ENCODE results near the gene GABBR1.

Gene GABBR1

DNA sequence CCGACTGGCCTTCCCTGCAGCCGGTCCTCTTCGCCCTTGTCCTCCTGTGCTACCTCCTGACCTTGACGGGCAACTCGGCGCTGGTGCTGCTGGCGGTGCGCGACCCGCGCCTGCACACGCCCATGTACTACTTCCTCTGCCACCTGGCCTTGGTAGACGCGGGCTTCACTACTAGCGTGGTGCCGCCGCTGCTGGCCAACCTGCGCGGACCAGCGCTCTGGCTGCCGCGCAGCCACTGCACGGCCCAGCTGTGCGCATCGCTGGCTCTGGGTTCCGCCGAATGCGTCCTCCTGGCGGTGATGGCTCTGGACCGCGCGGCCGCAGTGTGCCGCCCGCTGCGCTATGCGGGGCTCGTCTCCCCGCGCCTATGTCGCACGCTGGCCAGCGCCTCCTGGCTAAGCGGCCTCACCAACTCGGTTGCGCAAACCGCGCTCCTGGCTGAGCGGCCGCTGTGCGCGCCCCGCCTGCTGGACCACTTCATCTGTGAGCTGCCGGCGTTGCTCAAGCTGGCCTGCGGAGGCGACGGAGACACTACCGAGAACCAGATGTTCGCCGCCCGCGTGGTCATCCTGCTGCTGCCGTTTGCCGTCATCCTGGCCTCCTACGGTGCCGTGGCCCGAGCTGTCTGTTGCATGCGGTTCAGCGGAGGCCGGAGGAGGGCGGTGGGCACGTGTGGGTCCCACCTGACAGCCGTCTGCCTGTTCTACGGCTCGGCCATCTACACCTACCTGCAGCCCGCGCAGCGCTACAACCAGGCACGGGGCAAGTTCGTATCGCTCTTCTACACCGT, 79.5 kb downstream of the GABBR1 start:
- peak overlapping the region; percentile 35 for H3K4me3 ChIP-seq (ENCODE audit: insufficient read depth, low read depth, low read length)
- no peaks in the 10 kb centered on the region for H3K4me1 ChIP-seq (ENCODE audit: control insufficient read depth, insufficient read depth, low read length)
- H3K27me3 ChIP-seq (ENCODE audit: control insufficient read depth, insufficient read depth, low read length, poor library complexity, severe bottlenecking) = peaks cover 67% of the 10 kb centered on the region
- 4% methylated on average over 83 of the region's 83 CpGs for WGBS, 2 experiments
- no peak overlapping the region for H3K27ac ChIP-seq (ENCODE audit: insufficient read depth, low read depth, low read length, poor library complexity, severe bottlenecking)
- no peaks in the 10 kb centered on the region for H3K36me3 ChIP-seq (ENCODE audit: control insufficient read depth, insufficient read depth, low read length)
- no peaks in the 10 kb centered on the region for H3K9me3 ChIP-seq (ENCODE audit: control insufficient read depth, low read length)

DNA sequence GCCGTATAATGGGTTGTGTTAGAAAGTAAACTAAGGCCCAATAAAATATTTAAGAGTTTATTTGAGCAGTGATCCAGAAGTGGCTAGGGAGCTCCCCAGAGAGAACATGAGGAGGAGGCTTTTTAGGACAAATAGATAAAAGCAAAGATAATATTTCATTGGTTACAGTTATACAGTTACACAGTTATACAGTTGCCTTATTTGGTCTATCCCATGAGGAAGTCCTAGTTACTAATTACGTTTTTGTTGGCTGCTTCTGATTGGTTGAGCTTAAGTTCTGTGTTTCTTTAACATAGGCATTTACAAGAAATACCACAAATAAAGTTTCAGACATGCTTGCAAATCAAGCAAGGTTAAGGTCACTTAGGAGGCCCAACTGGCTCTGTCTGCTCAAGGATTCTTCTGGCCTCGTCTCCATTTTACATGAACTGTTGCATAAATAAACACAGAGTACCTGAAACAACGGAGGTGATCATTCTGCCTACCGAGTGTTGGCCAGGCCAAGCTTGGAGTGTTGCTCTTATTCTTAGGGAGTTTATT, 80.4 kb downstream of the GABBR1 start:
- Histone ChIP-seq H3K36me3 (ENCODE audit: control insufficient read depth, insufficient read depth, low read length) (no peaks in the 10 kb centered on the region), H3K27me3 (ENCODE audit: control insufficient read depth, insufficient read depth, low read length, poor library complexity, severe bottlenecking) (peaks cover 67% of the 10 kb centered on the region), H3K9me3 (ENCODE audit: control insufficient read depth, low read length) (no peaks in the 10 kb centered on the region), H3K4me3 (ENCODE audit: insufficient read depth, low read depth, low read length) (no peak overlapping the region), H3K4me1 (ENCODE audit: control insufficient read depth, insufficient read depth, low read length) (no peaks in the 10 kb centered on the region), H3K27ac (ENCODE audit: insufficient read depth, low read depth, low read length, poor library complexity, severe bottlenecking) (no peak overlapping the region)
- 58 to 71% methylated on average over 3 to 5 of the region's 5 CpGs for whole genome bisulfite sequencing, 2 experiments

DNA sequence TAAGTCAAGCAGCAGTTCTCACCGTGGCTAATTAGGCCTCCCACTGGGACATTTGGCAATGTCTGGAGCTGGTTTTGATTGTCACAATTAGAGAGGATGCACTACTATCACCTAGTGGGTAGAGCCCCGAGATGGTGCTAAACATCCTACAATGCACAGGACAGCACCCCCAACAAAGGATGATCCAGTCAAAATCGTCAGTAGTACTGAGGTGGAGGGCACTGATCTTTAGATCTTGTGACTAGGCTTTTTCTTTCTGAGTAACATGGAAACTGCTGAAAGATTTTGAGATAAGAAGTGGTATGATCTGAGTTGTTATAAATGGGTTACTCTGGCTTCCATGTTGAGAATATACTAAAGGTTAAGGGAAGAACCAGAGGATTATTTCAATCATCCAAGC, 85.4 kb downstream of the GABBR1 start:
- no peak overlapping the region for H3K27ac ChIP-seq (ENCODE audit: insufficient read depth, low read depth, low read length, poor library complexity, severe bottlenecking)
- H3K27me3 ChIP-seq (ENCODE audit: control insufficient read depth, insufficient read depth, low read length, poor library complexity, severe bottlenecking) = peaks cover 24% of the 10 kb centered on the region
- peaks cover 6% of the 10 kb centered on the region for H3K4me1 ChIP-seq (ENCODE audit: control insufficient read depth, insufficient read depth, low read length)
- no peaks in the 10 kb centered on the region for H3K36me3 ChIP-seq (ENCODE audit: control insufficient read depth, insufficient read depth, low read length)
- 66 to 67% methylated on average over 3 of the region's 3 CpGs for WGBS, 2 experiments
- H3K9me3 ChIP-seq (ENCODE audit: control insufficient read depth, low read length) = no peaks in the 10 kb centered on the region
- H3K4me3 ChIP-seq (ENCODE audit: insufficient read depth, low read depth, low read length) = no peak overlapping the region

DNA sequence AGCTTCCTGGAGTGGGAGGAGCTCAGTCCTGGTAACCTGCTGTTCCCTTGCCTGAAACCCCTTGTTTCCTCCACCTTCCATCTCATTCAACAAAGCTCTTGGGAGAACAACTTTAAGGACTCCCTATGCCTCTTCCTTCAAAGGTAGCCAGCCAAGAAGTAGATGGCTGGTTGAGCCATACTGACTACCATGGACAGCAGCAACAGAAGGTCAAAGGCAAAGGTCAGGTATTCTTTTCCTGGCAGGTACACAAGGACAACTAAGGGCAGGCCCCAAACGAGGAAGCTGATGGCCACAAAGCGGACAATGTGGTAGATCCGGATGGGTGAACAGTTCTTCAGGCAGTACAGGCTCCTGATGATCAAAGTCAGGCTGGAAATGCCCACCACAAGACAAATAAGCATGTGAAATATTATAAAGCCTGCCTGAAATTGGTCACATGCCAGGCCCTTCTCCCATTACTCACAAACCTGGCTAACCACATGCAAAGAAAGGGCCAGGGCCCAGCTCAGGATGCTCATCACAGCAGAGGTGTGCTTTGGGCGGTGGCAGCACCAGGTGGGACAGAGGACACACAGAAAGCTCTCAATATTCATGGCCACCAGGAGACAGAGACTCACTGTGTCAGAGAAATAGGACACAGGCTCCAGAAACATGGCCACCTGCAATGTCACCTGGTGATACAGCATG, 95.1 kb downstream of the GABBR1 start:
- Histone ChIP-seq H3K9me3 (ENCODE audit: control insufficient read depth, low read length) (no peaks in the 10 kb centered on the region), H3K27ac (ENCODE audit: insufficient read depth, low read depth, low read length, poor library complexity, severe bottlenecking) (no peak overlapping the region), H3K4me3 (ENCODE audit: insufficient read depth, low read depth, low read length) (no peak overlapping the region), H3K4me1 (ENCODE audit: control insufficient read depth, insufficient read depth, low read length) (no peaks in the 10 kb centered on the region), H3K27me3 (ENCODE audit: control insufficient read depth, insufficient read depth, low read length, poor library complexity, severe bottlenecking) (no peaks in the 10 kb centered on the region), H3K36me3 (ENCODE audit: control insufficient read depth, insufficient read depth, low read length) (no peaks in the 10 kb centered on the region)
- WGBS, 2 experiments = 79 to 83% methylated on average over 4 of the region's 4 CpGs

DNA sequence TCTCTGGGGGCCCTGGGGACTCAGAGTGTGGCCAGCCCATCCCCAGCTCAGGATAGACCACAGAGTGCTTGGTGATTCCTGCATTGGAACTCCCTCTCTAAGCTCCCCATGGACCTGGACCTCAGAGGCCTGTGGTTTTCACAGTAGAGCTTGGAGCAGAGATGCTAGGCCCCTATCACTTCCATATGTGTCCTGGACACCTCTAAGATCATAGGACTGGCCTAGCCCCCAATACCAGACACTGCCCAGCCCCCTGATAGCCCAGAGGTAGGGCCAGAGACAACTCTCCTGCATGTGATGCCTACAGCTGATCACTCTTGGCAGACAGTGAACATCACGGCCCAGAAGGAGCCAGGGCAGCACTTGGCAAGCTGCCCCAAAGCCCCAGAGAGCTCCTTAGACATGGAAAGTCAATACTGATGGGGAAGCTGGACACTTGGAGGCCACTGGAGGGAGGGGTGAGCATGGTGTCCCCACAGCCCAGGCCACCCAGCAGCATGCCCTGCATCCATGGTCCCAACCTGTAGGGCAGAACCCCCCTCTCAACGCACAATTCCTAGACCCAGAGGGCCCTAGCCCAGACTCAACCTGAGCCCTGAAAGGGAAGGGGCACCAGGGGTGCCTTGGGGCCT, 100.5 kb downstream of the GABBR1 start:
- no peaks in the 10 kb centered on the region for H3K27me3 ChIP-seq (ENCODE audit: control insufficient read depth, insufficient read depth, low read length, poor library complexity, severe bottlenecking)
- H3K4me1 ChIP-seq (ENCODE audit: control insufficient read depth, insufficient read depth, low read length) = no peaks in the 10 kb centered on the region
- H3K36me3 ChIP-seq (ENCODE audit: control insufficient read depth, insufficient read depth, low read length) = no peaks in the 10 kb centered on the region
- H3K9me3 ChIP-seq (ENCODE audit: control insufficient read depth, low read length) = no peaks in the 10 kb centered on the region
- no peak overlapping the region for H3K27ac ChIP-seq (ENCODE audit: insufficient read depth, low read depth, low read length, poor library complexity, severe bottlenecking)
- no peak overlapping the region for H3K4me3 ChIP-seq (ENCODE audit: insufficient read depth, low read depth, low read length)
- WGBS, 2 experiments = 68 to 75% methylated on average over 2 of the region's 2 CpGs

DNA sequence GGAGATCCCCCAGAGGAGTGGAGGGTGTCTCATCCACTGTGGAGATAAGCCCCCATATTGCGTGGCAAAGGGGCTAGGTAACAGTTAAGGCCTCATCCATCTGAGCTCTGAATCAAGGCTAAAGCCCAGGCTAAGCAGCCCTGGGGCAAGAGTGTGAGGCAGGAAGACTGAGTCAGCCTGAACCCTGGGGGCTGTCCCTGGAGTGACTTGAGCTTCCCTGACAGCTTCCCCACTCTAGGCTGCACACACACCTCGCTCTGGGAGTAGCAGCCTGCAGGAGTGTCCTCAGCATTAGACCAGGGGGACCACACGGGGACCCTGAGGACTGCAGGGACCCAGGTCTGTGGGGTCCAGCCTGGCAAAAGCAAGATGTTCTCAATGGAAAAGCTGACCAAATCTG, 101.3 kb downstream of the GABBR1 start:
- no peaks in the 10 kb centered on the region for H3K36me3 ChIP-seq (ENCODE audit: control insufficient read depth, insufficient read depth, low read length)
- H3K9me3 ChIP-seq (ENCODE audit: control insufficient read depth, low read length) = no peaks in the 10 kb centered on the region
- no peaks in the 10 kb centered on the region for H3K27me3 ChIP-seq (ENCODE audit: control insufficient read depth, insufficient read depth, low read length, poor library complexity, severe bottlenecking)
- no peak overlapping the region for H3K27ac ChIP-seq (ENCODE audit: insufficient read depth, low read depth, low read length, poor library complexity, severe bottlenecking)
- 74 to 76% methylated on average over 3 of the region's 3 CpGs for WGBS, 2 experiments
- H3K4me3 ChIP-seq (ENCODE audit: insufficient read depth, low read depth, low read length) = no peak overlapping the region
- no peaks in the 10 kb centered on the region for H3K4me1 ChIP-seq (ENCODE audit: control insufficient read depth, insufficient read depth, low read length)

DNA sequence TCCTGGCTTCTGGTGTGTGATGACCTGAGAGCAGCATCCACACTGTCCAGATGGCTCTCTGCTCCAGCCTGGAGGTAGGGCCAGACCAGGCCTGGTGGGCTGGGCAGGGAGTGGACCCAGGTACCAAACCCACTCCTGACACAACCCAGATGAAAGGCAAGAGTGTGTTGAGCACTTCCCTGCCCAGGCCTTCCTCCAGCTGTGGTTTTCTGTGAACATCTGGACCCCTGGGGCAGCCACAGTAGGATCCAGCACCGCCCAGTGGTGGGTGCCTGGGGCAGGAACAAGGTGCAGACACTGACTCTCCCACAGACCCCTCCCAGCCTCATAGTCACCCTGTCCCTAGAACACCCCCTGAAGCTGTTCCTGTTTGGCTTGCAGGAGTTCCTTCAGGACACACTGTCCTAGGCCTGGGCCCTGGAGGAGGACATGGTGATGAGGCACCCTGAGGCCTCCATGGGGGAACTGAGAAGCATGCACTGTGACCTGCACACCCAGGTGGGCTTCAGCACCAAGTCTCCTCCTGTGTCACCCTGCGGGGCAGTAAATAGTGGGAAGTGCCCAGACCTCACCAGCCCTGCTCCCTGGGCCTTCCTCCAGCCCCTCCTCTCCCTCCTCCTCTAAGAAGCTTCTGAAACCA, 102.2 kb downstream of the GABBR1 start:
- Histone ChIP-seq H3K27ac (ENCODE audit: insufficient read depth, low read depth, low read length, poor library complexity, severe bottlenecking) (no peak overlapping the region), H3K36me3 (ENCODE audit: control insufficient read depth, insufficient read depth, low read length) (no peaks in the 10 kb centered on the region), H3K4me3 (ENCODE audit: insufficient read depth, low read depth, low read length) (no peak overlapping the region), H3K27me3 (ENCODE audit: control insufficient read depth, insufficient read depth, low read length, poor library complexity, severe bottlenecking) (no peaks in the 10 kb centered on the region), H3K4me1 (ENCODE audit: control insufficient read depth, insufficient read depth, low read length) (no peaks in the 10 kb centered on the region), H3K9me3 (ENCODE audit: control insufficient read depth, low read length) (no peaks in the 10 kb centered on the region)
- WGBS, 2 experiments = 89 to 100% methylated on average over 2 of the region's 2 CpGs

DNA sequence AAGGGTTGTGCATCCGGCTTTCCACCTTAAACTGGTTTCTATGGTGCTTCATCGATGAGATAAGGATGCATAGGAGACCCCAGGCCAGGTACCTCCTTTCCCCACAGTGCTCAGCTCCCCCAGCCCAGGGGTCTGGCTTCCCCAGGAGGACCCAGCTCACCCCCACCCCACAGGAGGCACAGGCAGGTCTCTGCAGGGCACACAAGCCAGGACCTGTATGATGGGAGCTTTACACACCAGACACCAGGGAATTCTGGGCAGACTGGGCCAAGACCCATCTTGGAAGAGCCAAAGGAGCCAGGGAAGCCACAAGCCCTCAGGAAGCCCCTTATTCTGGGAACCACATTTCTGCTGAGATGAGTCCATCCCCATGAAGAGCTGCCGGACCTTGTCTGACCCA, 103.0 kb downstream of the GABBR1 start:
- no peaks in the 10 kb centered on the region for H3K27me3 ChIP-seq (ENCODE audit: control insufficient read depth, insufficient read depth, low read length, poor library complexity, severe bottlenecking)
- H3K27ac ChIP-seq (ENCODE audit: insufficient read depth, low read depth, low read length, poor library complexity, severe bottlenecking) = no peak overlapping the region
- H3K36me3 ChIP-seq (ENCODE audit: control insufficient read depth, insufficient read depth, low read length) = no peaks in the 10 kb centered on the region
- H3K4me3 ChIP-seq (ENCODE audit: insufficient read depth, low read depth, low read length) = no peak overlapping the region
- H3K4me1 ChIP-seq (ENCODE audit: control insufficient read depth, insufficient read depth, low read length) = no peaks in the 10 kb centered on the region
- H3K9me3 ChIP-seq (ENCODE audit: control insufficient read depth, low read length) = no peaks in the 10 kb centered on the region
- 93 to 94% methylated on average over 3 of the region's 3 CpGs for WGBS, 2 experiments

DNA sequence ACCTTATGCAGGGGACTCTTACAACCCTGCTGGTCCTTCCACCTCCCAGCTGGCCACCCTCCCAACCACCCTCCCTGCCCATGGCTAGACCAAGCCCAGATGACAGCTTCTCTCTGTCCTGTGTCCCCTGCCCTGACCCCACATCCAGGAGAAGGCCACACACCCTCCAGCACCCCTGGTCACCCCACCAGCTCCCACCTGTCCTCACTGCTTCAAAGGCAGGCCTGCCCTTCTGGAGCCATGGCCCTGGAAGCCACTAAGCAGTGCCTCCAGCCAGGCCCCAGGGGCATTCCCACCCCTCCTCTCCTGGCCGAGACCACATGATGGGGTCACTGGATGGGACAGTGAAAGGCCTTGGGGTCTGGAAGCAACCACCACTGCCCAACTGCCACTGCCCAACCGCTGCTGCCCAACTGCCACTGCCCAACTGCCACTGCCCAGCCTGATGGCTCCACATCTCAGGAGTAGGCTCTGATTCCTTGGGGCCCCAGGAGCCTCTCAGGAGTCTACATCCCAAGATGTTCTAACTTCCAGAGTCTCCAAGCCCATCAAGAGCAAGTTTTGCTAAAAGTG, 103.9 kb downstream of the GABBR1 start:
- Histone ChIP-seq H3K27me3 (ENCODE audit: control insufficient read depth, insufficient read depth, low read length, poor library complexity, severe bottlenecking) (no peaks in the 10 kb centered on the region), H3K27ac (ENCODE audit: insufficient read depth, low read depth, low read length, poor library complexity, severe bottlenecking) (no peak overlapping the region), H3K36me3 (ENCODE audit: control insufficient read depth, insufficient read depth, low read length) (no peaks in the 10 kb centered on the region), H3K9me3 (ENCODE audit: control insufficient read depth, low read length) (no peaks in the 10 kb centered on the region), H3K4me3 (ENCODE audit: insufficient read depth, low read depth, low read length) (no peak overlapping the region), H3K4me1 (ENCODE audit: control insufficient read depth, insufficient read depth, low read length) (no peaks in the 10 kb centered on the region)
- WGBS, 2 experiments = 90 to 96% methylated on average over 2 of the region's 2 CpGs
